Dermis blood vessel endothelial cell (primary cell): Measurements from ENCODE around the gene PRKAG2. TPM values are rescaled to one million over a fixed set of nuclear protein-coding genes. Genes with fewer than 3 reads are reported as not detected.

Experiments used
- DNase-seq: peaks from one replicate; pipeline ENCODE4 v3.0.0; 2010
- total RNA-seq: library from RNA; depleted of rRNA; stranded (reverse); fragments of >200 nt; gene quantifications from 2 replicates; pipeline ENCODE4 v1.2.3, GENCODE V29; 2014

The PRKAG2 gene
- total RNA-seq, 1 donor from 2014 or later: 16.8 TPM

GRCh38 chr7:151509670-151510333, 367.1 kb downstream of the PRKAG2 start:
- no peak for DNase-seq

GRCh38 chr7:151508991-151509390, 367.9 kb downstream of the PRKAG2 start:
- DNase-seq: no peak

GRCh38 chr7:151507806-151508205, 369.1 kb downstream of the PRKAG2 start:
- DNase-seq: peak; percentile 53

GRCh38 chr7:151506901-151507382, 370.0 kb downstream of the PRKAG2 start:
- peak; percentile 36 for DNase-seq

Other genes with a start within 250 kb of the PRKAG2 start
- gene GALNTL5, start 79.3 kb upstream of the PRKAG2 start, total RNA-seq: not detected in 2 replicates
- 54.1 and 57.8 TPM in 2 replicates for gene GALNT11, start 148.6 kb upstream of the PRKAG2 start, total RNA-seq